ENCODE results near the gene MFN1.

DNA sequence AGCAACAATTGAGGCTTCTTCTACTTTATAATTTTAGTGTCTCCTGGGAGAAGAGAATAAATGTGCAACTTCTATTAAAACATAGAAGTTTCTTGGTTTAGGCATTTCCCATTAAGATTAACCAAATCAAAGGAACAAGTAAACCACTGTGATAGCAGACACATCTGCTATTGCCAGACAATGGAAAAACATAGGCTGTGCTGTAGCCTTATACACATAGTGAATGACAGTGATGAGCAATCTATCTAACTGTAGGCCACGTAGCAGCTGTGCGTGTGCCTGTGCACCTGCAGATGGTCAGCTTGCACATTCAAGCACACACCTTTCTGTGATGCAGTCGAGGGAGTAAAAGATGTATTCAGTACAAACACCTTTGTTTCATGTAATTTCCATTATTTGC lies 71.1 kb downstream of the MFN1 start:
- TF ChIP-seq SIN3A (IDR thresholded peaks at IDR 0.05; ENCODE audit: borderline replicate concordance, insufficient read depth, low read length) (no peak), POLR2AphosphoS5 (IDR thresholded peaks at IDR 0.05; ENCODE audit: low read depth, low read length) (no peak), TAF1 (IDR thresholded peaks at IDR 0.05; ENCODE audit: borderline replicate concordance, insufficient read depth, low read length) (no peak)

Data from PFSK-1 (cell line).